ENCODE results near the gene CLK4.

DNA sequence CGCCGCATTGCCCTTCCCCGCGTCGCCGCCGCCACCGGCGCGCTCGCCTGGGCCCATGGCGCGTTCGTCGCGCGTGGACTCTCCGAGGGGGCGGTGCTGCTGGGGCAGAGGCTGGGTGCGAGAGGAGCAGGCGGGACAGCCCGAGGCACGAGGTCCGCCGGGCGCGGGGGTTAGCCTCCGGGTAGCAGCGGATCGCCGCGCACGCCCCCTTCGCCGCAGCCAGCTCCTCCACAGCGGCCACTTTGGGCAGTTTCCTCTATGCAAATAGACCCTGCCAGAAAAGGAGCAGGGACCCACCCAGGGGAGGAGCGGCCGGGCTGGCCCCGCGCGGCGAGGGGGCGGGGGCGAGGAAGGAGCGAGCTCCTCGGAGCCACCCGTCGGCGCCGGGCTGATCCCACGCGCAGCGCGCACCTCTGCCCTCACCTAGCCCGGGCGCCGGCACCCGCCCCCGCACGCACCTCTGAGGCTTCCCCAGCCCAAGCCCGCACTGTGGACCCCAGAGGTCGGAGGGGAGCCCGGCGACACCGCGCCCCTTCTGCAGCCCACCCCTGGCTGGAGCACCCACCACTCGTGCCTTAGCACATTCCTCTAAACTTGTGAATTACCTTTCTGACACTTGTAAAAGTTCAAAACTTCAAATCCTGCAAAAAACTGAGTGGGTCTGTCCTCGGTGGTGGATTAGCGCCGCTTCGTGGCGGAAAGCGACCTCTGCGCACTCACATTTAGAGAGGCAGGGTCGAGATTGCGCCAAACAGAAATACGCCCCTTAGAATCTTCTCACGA lies 36.5 kb downstream of the CLK4 start, which contains the start of gene COL23A1:
- TF ChIP-seq, protein P1, sequence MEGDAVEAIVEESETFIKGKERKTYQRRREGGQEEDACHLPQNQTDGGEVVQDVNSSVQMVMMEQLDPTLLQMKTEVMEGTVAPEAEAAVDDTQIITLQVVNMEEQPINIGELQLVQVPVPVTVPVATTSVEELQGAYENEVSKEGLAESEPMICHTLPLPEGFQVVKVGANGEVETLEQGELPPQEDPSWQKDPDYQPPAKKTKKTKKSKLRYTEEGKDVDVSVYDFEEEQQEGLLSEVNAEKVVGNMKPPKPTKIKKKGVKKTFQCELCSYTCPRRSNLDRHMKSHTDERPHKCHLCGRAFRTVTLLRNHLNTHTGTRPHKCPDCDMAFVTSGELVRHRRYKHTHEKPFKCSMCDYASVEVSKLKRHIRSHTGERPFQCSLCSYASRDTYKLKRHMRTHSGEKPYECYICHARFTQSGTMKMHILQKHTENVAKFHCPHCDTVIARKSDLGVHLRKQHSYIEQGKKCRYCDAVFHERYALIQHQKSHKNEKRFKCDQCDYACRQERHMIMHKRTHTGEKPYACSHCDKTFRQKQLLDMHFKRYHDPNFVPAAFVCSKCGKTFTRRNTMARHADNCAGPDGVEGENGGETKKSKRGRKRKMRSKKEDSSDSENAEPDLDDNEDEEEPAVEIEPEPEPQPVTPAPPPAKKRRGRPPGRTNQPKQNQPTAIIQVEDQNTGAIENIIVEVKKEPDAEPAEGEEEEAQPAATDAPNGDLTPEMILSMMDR (IDR thresholded peaks at IDR 0.05; ENCODE audit: low read length): no peak
- TF ChIP-seq EZH2 (IDR thresholded peaks at IDR 0.05; ENCODE audit: borderline replicate concordance, low read length): no peak
